ENCODE data around the gene RARB. TPM values are rescaled to one million over a fixed set of nuclear protein-coding genes. Genes with fewer than 3 reads are reported as not detected.

The RARB gene
- total RNA-seq, 1 experiment from 2014 or later: 31.3 TPM

DNA sequence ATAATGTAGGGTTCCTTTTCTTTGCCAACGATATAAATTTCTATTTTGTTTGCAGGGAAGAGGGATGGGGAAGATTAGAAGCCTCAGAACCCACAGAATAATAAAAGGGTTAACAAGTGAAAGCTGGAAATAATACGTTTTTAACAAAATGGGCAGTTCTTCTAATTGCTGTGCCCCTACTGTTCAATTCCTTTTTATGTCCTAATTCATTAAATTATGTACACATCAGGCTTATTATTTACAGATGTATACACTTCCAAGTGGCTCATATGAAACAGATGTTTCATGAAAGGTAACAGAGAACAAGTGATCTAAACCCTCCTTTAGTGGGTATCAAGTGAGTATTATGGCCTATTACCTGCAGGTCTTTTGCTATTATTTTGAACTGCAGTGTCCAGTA, 16.2 kb downstream of the RARB start:
- CTCF ChIA-PET: no interaction called here
- Mint-ChIP-seq H3K27me3 (ENCODE audit: unreplicated experiment) (no peaks in the 10 kb centered on the region), H3K4me1 (ENCODE audit: low read depth, unreplicated experiment) (peaks cover 27% of the 10 kb centered on the region), H3K4me3 (ENCODE audit: low read depth, unreplicated experiment) (no peak overlapping the region), H3K27ac (ENCODE audit: unreplicated experiment) (no peak overlapping the region), H3K36me3 (ENCODE audit: insufficient read depth, unreplicated experiment) (peaks cover 5% of the 10 kb centered on the region), H3K9me3 (ENCODE audit: low read depth, unreplicated experiment) (peaks cover 2% of the 10 kb centered on the region)
- no peak for DNase-seq
- no TSS peak for BruUV-seq (replicated peaks)
- TF ChIP-seq, protein P1, sequence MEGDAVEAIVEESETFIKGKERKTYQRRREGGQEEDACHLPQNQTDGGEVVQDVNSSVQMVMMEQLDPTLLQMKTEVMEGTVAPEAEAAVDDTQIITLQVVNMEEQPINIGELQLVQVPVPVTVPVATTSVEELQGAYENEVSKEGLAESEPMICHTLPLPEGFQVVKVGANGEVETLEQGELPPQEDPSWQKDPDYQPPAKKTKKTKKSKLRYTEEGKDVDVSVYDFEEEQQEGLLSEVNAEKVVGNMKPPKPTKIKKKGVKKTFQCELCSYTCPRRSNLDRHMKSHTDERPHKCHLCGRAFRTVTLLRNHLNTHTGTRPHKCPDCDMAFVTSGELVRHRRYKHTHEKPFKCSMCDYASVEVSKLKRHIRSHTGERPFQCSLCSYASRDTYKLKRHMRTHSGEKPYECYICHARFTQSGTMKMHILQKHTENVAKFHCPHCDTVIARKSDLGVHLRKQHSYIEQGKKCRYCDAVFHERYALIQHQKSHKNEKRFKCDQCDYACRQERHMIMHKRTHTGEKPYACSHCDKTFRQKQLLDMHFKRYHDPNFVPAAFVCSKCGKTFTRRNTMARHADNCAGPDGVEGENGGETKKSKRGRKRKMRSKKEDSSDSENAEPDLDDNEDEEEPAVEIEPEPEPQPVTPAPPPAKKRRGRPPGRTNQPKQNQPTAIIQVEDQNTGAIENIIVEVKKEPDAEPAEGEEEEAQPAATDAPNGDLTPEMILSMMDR (IDR thresholded peaks at IDR 0.05; ENCODE audit: unreplicated experiment): no peak
- intact Hi-C loops (cut with micrococcal nuclease; ENCODE audit: unreplicated experiment): no loop called here

DNA sequence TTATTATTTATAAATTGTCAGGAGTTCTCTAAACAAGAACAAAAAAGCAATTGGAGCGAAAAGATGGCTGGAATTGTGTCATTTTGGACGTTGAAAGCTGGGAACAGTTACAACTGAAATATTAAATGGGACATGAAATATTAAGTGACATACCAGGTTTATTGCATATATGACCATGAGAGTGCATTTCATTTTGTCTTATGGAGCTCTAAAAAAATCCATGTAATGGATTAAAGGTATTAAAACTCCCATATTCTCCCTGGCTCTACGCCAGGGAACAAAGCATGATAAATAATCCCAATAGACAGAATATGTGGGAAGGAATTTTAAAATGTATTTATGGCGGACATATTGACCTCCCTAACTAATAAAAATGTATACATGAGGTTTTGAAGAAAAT, 17.7 kb downstream of the RARB start:
- no TSS peak for BruUV-seq (replicated peaks)
- TF ChIP-seq, protein P1 (IDR thresholded peaks at IDR 0.05; ENCODE audit: unreplicated experiment): no peak
- intact Hi-C loops (cut with micrococcal nuclease; ENCODE audit: unreplicated experiment): no loop called here
- H3K4me3 Mint-ChIP-seq (ENCODE audit: low read depth, unreplicated experiment): no peak overlapping the region
- DNase-seq: no peak
- H3K36me3 Mint-ChIP-seq (ENCODE audit: insufficient read depth, unreplicated experiment): peaks cover 5% of the 10 kb centered on the region
- H3K4me1 Mint-ChIP-seq (ENCODE audit: low read depth, unreplicated experiment): peaks cover 25% of the 10 kb centered on the region
- peaks cover 2% of the 10 kb centered on the region for H3K9me3 Mint-ChIP-seq (ENCODE audit: low read depth, unreplicated experiment)
- H3K27ac Mint-ChIP-seq (ENCODE audit: unreplicated experiment): no peak overlapping the region
- CTCF ChIA-PET: no interaction called here
- H3K27me3 Mint-ChIP-seq (ENCODE audit: unreplicated experiment): no peaks in the 10 kb centered on the region

DNA sequence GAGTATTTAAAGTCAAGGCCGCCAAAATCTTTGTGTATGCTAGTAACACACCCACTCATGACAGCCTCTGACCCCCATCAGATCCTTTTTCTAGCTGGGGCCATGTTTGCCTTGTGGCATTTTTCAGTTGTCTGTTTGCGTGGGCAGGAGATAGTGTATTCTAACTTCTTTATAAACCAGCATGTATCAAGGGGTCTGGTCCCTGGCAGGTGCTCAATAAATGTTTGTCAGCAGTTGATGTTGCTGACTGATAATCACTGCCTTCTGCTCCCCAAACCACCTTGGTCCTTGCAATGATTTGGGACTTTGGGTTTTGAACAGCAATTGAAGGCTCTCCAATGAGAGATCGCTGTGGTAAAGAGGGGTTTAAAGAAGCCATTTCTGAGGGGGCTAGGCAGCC, 19.2 kb downstream of the RARB start:
- Mint-ChIP-seq H3K36me3 (ENCODE audit: insufficient read depth, unreplicated experiment) (no peaks in the 10 kb centered on the region), H3K4me1 (ENCODE audit: low read depth, unreplicated experiment) (peaks cover 33% of the 10 kb centered on the region), H3K4me3 (ENCODE audit: low read depth, unreplicated experiment) (no peak overlapping the region), H3K27me3 (ENCODE audit: unreplicated experiment) (no peaks in the 10 kb centered on the region), H3K9me3 (ENCODE audit: low read depth, unreplicated experiment) (no peaks in the 10 kb centered on the region), H3K27ac (ENCODE audit: unreplicated experiment) (no peak overlapping the region)
- BruUV-seq (replicated peaks): no TSS peak
- TF ChIP-seq, protein P1 (IDR thresholded peaks at IDR 0.05; ENCODE audit: unreplicated experiment): no peak
- DNase-seq: no peak
- intact Hi-C loops (cut with micrococcal nuclease; ENCODE audit: unreplicated experiment): no loop called here
- CTCF ChIA-PET: no interaction called here

DNA sequence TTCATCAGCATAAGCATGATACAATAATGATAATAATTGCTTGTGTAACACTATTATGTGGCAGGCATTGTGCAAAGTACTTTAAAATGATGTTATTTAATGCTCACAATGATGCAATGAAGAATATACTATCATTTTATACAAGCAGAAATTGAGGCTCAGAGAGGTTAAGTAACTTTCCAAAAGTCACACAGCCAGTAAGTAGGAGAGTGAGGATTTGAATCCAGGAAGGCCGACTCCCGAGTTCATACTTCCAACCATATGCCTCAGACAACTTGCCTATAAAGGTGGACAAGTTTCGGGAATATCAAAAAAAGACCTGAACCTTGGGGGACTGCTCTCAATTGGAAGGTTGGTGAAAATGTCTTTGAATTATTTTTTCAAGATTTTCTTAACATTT, 19.9 kb downstream of the RARB start:
- Mint-ChIP-seq H3K36me3 (ENCODE audit: insufficient read depth, unreplicated experiment) (no peaks in the 10 kb centered on the region), H3K27ac (ENCODE audit: unreplicated experiment) (no peak overlapping the region), H3K4me1 (ENCODE audit: low read depth, unreplicated experiment) (peaks cover 34% of the 10 kb centered on the region), H3K4me3 (ENCODE audit: low read depth, unreplicated experiment) (no peak overlapping the region), H3K27me3 (ENCODE audit: unreplicated experiment) (no peaks in the 10 kb centered on the region), H3K9me3 (ENCODE audit: low read depth, unreplicated experiment) (no peaks in the 10 kb centered on the region)
- TF ChIP-seq, protein P1 (IDR thresholded peaks at IDR 0.05; ENCODE audit: unreplicated experiment): no peak
- intact Hi-C loops (cut with micrococcal nuclease; ENCODE audit: unreplicated experiment): no loop called here
- CTCF ChIA-PET: no interaction called here
- no TSS peak for BruUV-seq (replicated peaks)
- no peak for DNase-seq
